GM12872 (cell line): ENCODE measurements around the gene PDIA6.

ENCODE experiments used
- TF ChIP-seq, protein P1 (sequence below): IDR thresholded peaks from 3 replicates; pipeline ENCODE4 v1.5.1; 2011; ENCODE audit warnings: low read depth, mild to moderate bottlenecking, low read length, moderate library complexity; ENCODE audit not compliant: insufficient read depth

Gene PDIA6

DNA sequence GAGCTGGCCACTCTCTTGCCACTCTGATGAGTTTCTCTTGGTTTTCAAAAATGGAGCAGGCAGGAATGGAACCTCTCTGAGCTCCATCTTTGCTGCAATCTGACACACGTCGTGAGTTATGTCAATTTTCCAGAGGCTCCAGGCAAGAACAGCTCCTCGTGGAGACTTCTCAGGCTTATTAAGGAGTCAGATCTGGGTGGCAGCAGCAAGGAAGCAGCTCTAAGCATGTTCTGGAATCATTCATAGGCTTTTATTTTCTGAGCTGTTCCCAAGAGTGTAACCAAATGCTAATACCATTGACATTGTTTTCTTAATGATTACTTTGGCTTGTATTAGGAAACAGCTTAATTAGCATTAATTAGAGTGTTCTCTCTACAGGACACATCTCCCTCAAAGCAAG is 26.1 kb upstream of the PDIA6 start:
- TF ChIP-seq, protein P1, sequence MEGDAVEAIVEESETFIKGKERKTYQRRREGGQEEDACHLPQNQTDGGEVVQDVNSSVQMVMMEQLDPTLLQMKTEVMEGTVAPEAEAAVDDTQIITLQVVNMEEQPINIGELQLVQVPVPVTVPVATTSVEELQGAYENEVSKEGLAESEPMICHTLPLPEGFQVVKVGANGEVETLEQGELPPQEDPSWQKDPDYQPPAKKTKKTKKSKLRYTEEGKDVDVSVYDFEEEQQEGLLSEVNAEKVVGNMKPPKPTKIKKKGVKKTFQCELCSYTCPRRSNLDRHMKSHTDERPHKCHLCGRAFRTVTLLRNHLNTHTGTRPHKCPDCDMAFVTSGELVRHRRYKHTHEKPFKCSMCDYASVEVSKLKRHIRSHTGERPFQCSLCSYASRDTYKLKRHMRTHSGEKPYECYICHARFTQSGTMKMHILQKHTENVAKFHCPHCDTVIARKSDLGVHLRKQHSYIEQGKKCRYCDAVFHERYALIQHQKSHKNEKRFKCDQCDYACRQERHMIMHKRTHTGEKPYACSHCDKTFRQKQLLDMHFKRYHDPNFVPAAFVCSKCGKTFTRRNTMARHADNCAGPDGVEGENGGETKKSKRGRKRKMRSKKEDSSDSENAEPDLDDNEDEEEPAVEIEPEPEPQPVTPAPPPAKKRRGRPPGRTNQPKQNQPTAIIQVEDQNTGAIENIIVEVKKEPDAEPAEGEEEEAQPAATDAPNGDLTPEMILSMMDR = no peak

DNA sequence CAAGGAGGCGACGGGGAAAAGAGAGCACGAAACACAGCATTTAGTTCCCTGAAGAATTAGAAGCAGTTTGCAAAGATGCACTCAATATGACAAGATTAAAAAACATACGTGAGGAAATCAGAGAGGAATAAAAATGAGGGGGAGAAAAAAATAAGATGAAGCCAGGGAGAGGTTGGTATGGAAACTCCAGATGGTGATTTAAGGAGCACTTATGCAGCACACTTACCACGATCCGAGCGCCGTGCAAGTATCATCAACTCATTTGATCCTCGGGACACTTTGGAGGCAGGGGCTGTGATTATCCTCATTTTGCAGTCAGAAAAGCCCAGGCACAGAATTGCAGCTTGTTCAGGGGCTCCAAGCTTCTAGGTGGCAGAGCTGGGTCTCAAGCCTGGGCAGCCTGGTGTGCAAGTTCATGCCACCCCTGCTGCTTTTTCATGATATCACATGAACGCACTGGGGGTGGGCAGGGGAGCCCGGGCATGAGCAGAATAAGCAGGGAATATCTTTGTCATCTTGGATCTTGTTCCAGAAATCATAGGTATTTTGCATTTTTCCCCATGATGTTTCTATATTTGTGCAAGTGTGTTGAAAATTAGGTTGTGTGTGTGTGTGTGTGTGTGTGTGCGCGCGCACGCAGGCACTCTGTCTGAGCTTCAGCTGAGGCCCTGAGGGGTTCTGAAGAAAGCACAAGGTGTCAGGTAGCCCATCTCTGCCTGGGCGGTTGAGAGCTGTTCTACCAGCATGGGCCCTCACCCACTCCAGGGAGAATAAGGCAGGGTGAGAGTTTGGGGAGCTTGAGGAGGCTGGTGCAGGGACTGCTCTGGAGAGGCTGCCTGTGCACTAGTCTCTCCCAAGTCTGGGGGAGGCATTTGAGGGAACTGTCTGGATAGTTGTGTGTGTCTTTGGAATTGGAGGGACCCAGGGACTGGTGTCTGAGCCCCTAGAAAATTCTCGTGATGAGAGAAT is 25.0 kb upstream of the PDIA6 start:
- TF ChIP-seq, protein P1 = no peak

DNA sequence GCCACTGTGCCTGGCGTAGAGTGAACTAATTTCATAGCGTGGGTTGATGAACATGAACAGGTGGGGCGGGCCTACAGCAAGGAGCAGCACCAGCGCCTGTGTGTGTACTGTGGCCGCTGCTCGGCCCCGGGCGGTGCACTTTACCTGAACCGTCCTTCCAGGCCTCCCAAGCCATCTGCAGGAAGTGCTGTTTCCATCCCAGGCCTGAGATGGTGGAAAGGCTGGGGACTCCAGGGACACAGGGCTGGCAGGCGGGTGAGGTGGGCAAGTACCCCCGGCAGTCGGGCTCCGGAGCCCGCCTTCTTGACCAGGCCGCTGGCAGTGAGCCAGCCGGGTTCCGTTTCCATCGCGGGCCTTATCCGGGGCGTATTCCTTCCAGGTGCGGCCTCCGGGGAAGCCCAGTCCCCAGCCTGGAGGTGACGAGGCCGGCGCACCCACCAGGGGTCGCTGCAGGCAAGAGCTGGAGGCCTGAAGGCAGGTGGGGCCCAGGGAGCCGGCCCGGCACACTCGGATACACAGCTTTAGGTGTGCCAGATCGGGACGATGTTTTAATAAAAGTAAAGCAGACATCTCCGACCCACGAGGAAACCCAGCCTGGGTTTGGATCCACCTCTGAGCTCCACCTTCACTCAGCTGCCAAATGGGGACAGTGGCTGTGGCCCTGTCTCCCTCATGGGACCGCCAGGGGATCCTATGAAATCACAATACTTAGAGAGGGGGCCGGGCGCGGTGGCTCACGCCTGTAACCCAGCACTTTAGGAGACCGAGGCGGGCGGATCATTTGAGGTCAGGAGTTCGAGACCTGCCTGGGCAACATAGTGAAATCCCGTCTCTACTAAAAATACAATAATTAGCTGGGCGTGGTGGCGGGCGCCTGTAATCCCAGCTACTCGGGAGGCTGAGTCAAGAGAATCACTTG is 22.7 kb upstream of the PDIA6 start:
- TF ChIP-seq, protein P1 = peak; percentile 81

DNA sequence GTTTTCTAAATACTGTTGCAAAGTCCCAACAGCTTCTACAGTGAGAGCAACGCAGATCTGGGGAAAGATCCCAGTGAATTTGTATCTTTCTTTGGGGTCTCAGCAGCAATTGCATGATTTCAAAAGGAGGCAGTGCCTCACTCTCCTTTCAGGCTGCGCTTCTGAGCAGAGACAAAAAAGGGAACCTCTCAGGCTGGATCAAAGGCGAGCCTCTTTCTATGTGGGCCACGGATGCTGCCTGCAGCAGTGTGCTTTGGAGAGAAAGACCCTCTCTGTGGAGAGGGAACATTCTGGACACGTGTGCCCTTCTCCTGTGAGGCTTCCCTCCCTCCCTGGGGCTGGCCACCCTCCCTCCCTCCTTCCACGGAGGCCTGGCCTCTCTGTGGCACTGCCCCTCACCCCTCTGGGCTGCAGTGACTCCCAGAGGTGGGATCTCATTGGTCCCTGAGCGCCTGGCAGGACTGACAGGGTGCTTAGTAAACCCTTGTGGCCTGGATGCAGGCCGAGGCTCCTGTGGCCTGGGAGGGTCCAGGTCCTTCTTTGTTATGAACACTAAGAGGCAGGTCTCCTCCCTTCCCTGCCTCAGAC is 21.6 kb upstream of the PDIA6 start:
- TF ChIP-seq, protein P1 = no peak

DNA sequence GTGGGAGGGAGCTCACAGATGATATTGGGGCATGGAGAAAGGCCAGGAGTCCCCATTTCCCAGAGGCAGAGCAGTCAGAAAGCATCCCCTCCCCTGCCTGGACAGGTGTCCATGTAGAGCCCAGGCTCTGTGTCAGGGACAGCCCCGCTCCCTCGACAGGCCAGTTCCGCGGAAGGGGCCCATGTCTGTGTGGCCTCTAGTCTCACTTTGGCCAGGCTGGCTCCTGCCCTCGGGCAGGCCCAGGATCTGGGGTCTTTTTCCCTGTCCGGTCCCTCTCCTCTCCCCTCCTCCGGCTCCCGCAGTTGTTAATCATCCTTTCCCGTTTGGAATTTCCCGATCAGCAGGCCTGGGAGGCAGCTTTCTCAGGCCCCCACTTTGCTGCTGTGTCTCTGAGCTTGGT is 20.4 kb upstream of the PDIA6 start:
- TF ChIP-seq, protein P1 = no peak

DNA sequence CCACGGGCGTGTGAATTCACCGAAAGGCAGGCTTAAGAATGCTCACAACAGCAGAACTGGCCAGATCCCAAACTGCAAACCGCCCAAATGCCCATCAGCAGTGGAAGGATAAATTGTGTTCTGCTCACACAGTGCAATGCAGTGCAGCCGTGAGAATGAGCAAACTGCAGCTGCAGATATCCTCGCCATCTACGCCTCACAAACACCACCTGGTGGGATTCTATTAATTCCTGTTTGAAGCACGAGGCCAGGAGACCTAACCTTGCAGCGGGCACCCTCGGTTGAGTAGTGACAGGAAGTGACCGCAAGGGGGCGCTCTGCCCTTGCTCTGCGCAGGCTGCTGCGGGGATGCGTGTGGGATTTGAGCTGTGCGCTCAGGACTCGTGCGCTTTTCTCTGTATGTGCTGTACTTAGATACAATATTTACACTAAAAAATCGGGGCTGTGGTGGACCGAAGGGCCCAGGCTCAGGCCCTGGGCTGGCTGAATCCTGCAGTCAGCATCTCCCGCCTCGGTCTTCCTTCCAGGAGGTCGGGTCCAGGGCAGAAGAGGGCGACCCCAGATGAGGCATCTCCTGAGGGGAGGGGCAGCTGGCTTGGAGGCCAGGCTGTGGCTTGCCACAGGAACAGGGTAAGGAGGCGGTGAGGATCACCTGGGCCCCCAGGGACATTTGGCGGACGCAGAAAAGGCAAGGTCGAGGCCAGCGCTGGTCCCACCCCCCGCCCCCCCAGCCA is 19.8 kb upstream of the PDIA6 start:
- TF ChIP-seq, protein P1 = peak; percentile 98
